Stimulated activated CD8-positive, alpha-beta memory T cell treated with anti-CD3 and anti-CD28 coated beads, Interleukin-12 subunit alpha, Interleukin-12 subunit beta, amount 100 ng/mL, for 1 hour (primary cell): ENCODE measurements around the gene RNF141.

Experiments used
- DNase-seq: peaks from one replicate; pipeline ENCODE4 v3.0.0-alpha.2; 2020; ENCODE audit warnings: low read depth

RNF141 gene

DNA sequence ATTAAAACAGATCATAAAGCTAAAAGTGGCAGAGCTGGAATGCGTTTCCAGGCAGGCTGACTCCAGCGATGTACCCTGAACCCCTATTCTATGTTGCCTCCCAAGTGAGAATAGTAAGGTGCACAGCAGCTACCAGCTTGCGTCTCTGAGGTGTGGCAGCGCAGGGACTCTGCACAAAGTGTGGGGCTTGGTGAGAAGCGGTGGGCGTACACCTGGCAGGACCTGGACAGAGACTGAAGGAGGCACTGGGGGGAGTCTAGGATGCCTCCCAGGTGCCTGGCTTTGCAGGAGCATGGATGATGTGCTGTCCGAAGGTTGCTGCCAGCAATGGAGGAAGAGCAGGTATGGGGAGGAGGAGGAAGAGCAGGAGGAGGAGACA is 43.0 kb downstream of the RNF141 start:
- DNase-seq = no peak

DNA sequence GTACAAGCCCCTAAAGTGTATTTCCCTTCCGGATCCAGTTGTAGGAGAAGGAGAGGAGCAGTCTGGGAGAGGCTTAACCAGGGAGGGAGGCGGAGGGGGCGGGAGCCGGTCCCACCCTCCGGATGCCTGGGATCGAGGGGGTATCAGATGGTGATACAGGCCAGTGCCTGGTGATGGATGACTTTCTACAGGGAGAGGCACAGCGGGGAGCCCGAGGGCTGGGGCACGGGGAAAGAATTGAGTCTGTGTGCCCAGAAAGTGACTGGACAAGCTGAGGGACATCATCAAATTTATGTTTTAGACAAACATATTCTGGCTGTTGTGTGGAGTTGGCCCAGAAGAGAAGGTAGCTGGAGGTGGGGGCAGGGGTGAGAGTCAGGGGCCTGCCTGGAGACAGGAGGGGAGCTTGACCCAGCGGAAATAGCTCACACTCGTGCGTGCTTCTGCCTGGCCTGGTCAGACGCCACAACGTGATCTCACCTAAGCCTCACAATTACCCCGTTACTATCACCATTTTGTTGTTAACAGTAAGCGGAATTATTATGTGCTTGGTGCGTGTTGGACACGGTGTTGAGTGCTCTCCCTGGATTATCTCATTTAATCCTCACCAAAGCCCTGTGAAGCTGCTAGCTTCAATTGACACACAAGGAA is 43.5 kb downstream of the RNF141 start:
- DNase-seq = no peak

DNA sequence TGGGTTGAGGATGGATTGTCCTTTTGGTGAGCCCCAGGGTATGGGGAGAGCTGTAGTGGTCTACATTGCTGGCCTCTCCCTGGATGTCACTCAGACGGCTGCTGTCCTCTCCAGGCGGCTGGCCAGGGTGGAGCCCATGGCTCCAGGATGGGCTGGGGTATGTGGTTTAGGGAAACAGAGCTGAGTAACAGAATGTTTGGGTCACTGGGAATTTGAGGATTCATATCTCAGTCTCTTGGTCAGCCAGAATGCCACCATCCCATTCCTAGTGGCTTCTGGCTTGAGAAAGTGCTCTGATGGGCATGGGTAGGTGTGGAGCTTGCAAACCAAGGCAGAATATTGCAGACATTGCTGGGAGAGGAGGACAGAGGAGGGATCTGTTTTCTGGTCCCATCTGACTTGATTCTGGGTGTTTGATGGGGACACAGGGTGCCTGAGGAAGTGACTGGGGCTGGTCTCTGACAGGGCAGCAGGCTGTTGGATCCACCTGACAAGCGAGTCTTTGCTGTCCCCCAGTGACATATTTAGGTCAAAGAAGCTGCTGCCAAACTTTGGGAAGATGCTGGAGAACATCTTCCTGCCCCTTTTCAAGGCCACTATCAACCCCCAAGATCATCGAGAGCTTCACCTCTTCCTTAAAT is 44.6 kb downstream of the RNF141 start:
- DNase-seq = no peak

DNA sequence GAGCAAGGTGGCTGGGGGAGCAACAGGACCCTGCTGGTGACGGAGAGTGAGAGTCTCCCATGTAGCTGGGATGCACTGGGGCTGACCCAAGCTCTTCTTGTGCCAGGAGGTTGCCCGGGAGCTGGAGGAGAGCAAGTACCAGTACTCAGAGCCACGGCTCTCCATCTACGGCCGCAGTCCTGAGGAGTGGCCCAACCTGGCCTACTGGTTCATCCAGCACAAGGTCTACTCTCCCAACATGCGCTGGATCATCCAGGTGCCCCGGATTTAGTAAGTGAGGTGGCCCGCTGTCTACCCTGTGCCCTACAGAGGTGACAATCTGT is 45.6 kb downstream of the RNF141 start:
- DNase-seq = no peak

DNA sequence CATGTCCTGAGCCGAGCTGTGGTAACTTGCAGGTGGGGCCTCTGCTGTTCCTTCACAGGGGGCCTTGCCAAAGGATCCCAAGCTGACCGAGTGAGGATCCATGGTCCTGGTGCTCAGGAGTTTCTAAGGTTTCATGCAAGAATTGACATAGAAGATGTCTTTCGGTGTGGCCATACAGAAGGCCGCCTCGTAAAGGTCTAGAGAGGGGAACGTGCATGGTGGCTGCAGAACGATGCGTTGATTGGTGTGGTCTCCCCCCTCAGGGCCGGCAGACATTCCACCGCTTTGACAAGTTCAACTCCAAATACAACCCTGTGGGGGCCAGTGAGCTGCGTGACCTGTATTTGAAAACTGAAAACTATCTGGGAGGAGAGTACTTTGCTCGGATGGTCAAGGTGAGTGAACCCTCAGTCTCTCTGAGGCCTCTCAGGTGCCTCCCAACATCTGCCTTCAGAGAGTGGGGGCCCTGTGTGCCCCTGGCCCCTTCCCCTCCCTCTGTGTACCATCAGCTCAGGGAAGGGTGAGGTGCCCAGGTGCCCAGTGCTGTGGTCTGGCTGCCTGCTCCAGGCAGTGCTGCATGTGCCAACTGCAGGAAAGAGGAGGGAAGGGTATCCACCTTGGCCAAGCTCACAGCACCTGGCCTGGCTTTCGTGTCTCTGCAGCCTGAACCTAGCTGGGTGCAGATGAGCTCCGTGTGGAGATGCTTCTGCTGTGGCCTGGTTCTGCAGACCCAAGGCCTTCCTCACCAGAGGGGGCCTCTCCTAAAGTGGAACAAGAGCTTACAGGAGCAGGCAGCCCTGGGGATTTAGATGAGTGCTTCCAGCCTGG is 46.1 kb downstream of the RNF141 start:
- DNase-seq = no peak

DNA sequence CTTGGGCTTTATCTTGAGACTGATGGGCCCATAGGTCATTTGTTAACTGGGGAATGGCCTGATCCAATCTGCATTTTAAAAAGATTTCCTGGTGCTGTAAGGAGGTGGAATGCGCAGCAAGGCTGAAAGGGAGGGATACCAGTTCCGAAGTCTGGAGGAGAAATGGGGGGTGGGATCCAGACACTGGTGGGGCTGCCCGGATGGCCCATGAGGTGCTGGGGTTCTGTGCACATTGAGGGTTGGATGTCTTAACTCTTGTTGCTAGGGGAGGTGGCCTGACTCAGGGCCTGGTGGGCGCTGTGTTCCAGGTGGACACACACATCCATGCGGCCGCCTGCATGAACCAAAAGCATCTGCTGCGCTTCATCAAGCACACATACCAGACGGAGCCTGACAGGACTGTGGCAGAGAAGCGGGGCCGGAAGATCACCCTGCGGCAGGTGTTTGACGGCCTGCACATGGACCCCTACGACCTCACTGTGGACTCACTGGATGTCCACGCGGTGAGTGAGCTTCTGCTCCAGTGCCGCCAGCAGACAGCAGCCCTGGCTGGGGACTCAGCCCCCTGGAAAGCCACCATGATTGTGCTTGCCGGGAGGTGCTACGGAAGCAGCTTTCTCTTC is 47.8 kb downstream of the RNF141 start:
- DNase-seq = no peak

DNA sequence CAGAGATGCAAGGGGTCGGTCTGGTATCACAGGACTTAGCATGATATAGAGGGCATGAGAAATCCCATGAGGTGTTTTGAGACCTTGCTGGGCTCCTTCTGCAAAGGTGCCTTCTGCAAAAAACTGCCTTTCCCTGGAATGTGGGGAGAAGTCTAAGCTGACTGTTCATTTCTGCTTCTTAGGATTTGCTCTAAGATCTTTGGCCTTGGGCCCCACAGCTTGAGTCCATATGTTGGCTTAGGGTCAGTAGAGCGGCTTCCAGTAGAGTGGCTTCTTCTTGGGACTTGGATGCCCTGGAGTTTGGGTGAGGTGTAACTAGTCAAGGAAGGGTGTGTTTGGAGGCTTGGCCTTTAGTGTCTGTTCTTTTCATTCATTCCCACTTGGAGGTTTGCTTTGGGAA is 48.9 kb downstream of the RNF141 start:
- DNase-seq = no peak

DNA sequence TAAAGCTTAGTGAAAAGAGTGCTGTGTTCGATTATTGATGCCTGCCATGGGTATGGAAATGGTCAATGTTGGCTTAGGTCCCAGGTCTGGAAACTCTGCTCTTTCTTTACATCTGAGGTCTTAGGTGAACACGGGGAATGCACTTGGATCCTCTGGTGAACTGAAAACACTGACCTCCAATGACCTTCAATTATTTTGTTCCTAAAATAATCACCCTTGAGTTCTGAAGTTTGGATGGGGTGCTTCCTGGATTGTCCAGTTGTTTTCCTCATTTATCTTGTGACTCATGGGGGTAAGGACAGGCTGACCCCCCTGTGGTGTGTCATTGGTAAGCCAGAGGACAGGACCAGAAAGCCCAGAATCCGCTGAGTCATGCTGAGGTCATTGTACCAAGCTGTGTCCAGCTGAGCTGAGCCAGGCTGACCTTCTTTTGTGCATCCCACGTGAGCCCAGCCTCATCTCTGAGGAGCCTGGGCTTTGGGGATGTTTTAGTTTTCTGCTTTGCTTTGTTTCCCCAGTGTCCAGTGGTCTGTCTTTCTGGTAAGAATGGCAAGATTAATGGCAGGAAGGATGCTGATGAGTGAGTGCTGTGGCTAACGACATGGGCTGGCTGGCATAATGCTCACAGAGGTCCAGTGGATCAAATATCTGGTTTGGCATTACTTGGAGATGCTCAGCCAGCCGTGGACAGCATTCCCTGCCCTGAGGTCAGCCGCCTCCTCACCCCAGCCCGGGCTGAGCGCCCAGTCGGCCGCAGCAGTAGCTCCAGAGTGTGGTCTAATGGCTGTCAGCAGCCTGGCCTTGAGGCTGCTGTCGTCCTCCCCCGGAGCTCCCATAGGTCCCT is 50.4 kb downstream of the RNF141 start:
- DNase-seq = no peak

DNA sequence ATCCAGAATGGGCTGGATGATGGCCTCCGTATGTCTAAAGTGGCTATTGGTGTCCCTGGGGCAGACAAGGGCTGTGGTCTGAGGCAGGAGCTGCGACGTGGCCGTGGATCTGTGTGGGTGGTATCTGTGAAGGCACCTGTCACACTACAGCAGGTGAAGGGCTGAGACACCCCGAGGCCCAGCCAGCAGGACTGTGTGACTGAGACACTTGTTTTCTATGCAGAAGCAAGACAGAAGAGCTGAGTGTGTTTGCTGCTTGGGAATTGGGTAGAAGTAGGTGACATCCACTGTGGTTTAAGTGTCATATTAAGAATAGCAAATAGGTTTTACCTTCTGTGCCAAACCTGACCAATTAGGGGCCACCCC is 51.0 kb downstream of the RNF141 start:
- DNase-seq = no peak

DNA sequence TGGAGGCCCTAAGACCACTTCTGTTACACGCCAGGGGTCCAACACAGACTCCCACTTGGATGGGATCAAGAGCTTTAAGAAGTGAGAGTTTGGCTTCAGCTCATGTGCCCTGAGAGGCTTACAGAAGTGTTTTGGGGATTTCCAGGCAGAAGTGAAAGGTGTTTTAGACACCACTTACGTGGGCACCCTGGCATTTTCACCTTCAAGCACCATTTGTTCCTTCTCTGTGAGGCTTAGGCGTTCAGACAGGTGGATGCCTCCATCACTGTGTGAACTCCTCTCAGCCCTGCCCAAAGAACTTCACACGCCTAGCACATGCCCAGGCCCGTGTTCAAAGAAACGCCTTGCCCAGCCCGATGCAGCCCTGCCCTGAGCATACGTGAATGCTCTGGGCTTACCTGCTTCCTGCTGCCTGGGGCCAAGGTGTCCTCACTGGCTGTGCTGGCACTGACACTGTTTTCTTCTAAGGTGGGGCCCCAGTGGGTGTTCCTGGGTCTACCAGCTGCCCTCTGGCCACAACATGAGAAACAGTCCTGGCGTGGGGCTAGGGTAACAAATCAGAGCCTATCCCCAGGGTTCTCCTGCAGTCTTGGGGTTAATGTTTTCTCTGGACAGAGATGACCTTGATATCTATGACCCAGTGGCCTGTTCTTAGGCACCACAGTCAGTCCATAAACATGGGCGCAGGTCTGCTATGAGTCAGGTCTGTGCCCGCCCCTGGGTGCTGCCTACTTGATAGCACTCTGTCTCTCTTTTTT is 51.9 kb downstream of the RNF141 start:
- DNase-seq = no peak

DNA sequence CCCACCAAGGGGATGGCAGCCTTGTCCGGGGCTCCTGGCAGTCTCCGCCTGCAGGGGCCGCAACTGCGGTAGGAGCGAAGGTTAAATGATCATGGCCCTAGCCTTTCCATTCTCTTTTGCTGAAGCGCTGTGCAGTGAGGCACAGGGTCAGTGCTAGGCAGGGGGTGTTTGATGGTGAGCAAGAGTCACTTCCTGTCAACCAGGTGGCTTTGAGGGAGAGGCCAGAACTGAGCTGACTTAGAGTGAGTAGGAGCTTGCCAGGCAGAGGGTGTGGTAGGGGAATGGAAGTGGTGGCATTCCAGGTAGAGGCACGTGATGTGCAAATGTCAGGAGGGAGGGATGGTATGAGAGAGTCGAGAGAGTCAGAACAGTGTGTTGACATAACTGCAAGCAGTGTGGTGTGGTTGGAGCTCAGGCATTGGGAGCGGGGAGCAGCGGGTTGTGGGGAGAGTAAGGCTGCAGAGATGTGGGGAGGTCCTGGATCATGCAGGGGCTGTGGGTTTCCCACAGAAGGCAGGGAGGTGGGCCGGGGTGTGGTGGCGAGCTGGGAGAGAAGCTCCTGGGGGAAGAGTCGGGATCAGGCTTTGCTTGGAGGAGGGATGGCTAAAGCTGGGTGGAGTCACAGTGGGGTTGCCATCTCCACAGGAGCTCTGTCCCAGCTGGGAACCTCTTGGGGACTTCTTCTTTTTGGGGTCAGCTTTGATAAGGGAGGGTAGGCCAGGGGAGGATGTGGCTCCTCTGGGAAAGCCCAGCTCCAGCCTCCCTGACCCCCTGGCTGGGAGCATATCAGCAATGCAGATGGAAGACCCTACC is 52.7 kb downstream of the RNF141 start:
- DNase-seq = no peak

DNA sequence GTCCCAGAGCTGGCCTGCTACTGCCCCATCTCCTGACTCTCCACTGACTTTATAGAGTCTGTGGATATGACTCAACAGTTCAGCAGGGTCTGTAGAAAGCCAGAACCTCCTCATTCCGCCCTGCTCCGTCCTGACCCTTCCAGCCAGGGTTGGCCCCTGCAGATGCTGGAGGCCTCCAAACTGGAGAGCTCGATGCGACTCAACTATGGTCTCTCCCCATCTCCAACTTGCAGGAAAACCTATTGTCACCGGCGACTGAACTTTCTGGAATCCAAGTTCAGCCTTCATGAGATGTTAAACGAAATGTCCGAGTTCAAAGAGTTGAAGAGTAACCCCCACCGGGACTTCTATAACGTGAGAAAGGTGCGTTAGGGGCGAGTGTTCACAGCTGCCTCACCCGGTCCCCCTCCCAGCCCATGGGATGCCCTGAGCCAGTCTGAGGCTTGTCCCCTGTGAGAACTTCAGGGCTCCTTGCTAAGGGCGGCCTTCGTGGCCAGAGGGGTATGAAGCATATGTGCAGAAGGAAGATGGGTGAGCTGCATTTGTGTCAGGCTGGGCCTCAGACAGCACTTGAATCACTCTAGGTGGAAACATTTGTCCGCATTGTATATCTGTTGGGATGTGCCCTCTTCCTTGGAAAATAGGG is 53.9 kb downstream of the RNF141 start:
- DNase-seq = no peak

DNA sequence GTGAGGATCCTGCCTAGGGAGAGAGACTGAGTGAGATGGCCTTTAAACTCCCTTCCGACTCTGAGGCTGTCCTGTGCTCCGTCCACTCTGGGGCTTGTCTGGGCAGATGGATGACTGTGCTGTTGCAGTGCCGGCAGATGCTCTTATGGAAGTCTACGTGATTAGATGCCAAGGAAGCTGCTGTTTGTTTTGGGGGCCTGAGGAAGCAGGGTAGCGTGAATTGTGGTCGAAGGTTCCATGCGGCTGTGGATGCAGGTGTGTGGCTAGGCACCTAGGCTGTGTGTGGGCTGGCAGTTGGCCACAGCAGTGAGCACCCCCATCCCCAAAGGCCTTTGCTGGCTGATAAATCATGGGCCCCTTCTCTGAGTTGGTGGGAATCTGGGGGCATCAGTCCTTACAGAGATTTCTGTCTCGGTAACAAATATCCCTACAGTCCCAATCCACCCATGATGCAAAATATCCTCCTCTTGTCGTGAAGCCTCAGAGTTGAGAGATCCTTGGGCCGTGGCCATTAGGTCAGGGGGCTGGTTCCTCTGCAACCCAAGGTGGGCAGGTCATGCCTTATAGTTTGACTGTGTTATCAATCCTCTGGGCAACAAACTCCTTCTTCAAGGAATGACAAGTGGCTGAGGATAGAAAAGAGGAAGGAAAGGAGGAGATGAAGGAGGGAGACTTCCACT is 54.7 kb downstream of the RNF141 start:
- DNase-seq = no peak

DNA sequence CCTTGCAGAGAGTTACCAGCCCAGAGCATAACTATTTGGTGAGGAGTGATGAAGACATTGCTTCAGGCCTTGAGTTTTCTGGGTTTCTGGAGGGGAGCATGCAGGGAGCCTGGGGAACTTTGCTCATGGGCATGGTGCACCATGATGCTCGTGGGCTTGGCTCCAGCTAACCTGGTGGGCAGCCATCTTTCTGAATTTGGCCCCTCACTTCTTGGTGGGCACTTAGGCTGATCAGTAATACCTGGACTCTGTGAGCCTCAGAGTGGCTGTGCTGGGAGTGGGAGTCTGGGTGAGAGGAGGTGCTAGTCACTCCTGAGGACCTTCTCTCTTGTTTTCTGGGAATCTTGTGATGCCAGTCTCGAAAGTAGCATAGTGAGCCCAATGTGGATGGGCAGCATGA is 55.3 kb downstream of the RNF141 start:
- DNase-seq = no peak

DNA sequence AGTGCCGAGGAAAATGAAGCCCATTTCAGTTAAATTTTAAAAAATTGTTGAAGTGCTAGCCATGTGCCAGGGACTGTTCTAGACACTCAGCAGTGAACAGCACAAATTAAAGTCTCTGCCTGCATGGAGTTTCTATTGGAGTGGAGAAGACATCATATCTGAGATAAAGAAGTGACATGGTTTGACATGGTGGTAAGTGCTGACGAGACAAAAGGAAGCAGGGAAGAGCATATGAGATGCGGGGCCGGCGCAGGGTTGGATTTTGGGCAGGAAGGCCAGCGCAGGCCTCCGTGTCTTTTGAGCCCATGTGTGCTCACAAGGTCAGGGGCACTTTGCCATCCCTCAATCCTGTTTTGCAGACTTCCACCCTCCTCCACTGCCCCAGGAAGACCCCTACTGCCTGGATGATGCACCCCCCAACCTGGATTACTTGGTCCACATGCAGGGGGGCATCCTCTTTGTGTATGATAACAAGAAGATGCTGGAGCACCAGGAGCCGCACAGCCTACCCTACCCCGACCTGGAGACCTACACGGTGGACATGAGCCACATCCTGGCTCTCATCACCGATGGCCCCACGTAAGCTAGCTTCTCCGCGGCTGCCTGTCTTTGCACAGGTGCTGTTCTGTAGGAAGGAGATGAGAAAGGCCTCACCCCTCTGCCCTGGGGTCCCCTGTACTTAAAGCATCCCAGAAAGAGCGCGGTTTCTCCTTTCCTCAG is 56.4 kb downstream of the RNF141 start:
- DNase-seq = no peak

DNA sequence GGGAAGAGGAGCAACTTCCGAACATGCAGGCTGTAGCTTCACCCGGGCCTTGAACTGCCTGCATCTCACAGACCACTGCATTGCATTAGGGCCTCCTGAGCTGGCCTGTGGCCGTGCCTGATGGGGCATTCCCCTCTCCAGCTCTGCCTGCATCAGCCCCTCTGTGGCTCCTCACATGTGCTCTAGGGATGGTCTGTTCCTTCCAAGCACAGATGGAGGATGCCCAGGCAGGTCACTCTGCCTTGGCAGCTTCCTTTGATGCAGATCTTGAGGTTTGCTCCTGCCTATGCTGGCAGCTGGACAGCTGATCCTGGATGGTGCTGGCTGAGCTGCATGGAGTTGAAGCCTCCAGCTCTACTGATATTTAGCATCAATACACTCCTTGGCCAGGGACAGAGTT is 57.4 kb downstream of the RNF141 start:
- DNase-seq = no peak

DNA sequence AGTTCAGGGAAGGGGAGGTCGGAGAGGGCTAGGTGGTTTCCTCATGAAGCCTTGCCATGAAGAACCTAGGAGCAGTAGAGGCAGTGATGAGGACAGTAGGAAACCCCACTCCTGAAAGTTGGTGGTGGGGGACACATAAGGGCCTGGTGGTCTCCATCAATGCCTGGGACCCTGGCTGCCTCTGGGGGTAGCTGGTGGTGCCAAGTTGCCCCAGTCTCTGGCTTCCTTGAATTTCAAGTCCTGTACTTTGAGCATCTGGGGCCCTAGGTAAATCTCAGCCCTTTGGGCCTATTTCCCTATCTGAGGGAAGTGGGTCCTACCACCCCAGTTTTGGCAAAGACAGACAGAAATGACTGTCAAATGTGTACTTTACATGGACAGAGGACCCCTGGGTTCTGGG is 57.8 kb downstream of the RNF141 start:
- no peak for DNase-seq

DNA sequence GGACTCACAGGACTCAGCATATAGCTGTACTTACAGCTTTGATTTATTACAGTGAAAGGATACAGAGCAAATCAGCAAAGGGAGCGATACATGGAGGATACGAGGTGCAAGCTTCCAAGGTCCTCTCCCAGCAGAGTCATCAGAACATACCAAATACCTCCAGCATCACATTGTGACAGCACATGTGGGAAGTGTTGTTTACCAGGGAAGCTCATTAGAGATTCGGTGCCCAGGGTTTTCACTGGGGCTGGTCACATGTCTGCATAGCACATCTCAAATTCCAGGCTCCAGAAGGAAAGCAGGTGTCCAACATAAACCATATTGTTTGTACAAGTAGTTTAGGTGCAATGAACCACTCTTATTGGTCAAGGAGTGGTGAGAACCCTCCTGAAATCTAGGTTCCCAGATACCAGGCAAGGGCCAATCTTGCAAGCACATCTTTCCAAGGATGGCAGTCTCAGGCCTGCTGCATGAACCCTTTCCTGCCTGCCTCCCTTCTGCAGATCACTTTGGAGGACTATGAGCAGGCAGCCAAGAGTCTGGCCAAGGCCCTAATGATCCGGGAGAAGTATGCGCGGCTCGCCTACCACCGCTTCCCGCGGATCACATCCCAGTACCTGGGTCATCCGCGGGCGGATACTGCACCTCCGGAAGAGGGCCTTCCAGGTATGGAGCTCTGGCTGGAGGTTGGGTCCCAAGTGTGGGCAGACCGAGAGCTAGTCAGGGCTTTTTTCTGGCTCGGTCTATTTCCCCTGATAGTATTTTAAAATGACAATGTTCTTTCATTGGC is 59.2 kb downstream of the RNF141 start:
- no peak for DNase-seq
